ENCODE data around the gene ABHD15.

ABHD15 gene

DNA sequence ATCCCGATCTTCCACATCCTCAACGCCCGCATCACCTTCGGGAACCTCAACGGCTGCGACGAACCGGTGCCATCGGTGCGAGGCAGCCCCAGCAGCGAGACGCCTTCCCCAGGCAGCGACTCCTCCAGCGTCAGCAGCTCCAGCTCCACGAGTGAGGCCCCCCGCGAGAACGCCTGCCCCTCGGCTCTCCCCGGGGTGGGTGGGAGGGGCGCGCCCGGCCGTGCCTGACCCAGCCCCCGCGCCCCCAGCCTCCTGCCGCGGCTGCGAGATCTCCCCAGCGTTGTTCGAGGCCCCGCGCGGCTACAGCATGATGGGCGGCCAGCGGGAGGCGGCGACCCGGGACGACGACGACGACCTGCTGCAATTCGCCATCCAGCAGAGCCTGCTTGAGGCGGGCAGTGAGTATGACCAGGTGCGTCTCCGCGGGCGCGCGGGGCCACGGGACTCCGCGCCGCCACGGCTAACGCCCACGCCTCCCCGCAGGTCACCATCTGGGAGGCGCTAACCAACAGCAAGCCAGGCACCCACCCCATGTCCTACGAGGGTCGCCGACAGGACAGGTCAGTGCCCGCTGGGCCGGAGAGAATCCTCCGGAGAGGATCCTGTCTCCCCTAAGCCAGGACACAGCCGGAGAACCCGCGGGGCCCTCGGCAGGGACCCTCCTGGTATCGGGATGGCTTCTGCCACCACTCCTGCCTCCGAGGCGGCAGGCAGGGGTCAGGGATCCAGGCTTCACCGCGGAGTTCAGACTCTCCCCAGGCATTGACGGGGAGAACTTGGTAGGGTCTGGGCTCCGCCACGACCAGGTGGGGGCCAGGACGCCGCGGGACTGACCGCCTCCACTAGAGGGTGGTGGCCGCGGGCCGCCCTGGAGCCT, 45.8 kb upstream of the ABHD15 start:
- TF ChIP-seq CTCF (IDR thresholded peaks at IDR 0.05; ENCODE audit: low read depth, low read length): no peak
- DNase-seq (ENCODE audit: extremely low read depth, low read depth): no peak

DNA sequence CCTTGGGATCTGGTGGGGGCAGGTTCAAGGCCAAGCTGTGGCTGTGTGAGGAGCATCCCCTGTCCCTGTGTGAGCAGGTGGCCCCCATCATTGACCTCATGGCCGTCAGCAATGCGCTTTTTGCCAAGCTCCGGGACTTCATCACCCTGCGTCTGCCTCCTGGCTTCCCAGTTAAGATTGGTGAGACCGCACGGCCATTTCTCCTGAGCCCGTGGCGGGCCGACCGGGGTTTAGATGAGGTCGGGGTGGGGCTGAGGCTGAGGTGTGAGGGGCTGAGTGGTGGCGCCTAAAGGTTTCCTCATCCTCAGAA, 45.2 kb upstream of the ABHD15 start:
- no peak for TF ChIP-seq CTCF (IDR thresholded peaks at IDR 0.05; ENCODE audit: low read depth, low read length)
- DNase-seq (ENCODE audit: extremely low read depth, low read depth): no peak

DNA sequence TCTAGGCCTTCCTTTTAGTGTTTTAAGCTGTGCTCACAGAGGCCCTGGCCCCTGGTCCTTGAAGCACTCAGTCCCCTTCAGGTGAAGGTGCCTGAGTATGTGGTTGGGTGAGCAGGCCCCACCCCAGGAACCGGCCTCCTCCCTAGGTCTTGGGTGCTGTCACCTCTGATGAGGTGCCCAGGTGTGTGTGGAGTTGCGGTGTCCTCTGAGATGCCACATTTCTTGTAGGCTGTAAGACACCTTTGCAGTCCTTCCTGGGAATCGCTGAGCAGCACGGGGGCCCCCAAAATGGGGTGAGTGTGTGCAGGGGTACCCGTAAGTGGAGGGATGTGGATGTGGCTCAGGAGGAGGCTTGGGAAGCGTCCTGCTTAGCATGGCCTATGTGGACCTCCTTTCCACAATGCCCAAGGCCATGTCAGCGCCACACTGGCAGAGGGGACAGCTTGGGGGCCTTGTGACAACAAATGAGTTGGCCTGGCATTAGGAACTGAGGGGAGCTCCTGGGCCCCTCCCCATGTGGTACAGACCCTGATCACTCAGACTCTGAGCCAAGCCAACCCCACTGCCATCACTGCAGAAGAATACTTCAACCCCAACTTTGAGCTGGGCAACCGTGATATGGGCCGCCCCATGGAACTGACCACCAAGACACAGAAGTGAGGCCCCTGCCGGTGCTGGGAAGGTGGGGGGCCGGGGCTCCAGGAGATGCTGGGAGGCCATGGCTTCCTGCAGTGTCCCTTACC, 44.7 kb upstream of the ABHD15 start:
- no peak for DNase-seq (ENCODE audit: extremely low read depth, low read depth)
- no peak for TF ChIP-seq CTCF (IDR thresholded peaks at IDR 0.05; ENCODE audit: low read depth, low read length)

- TF ChIP-seq CTCF (IDR thresholded peaks at IDR 0.05; ENCODE audit: low read depth, low read length): no peak
- no peak for DNase-seq (ENCODE audit: extremely low read depth, low read depth)
These were observed 43.6 kb upstream of the ABHD15 start for GRCh38 chr17:29610395-29610794.

DNA sequence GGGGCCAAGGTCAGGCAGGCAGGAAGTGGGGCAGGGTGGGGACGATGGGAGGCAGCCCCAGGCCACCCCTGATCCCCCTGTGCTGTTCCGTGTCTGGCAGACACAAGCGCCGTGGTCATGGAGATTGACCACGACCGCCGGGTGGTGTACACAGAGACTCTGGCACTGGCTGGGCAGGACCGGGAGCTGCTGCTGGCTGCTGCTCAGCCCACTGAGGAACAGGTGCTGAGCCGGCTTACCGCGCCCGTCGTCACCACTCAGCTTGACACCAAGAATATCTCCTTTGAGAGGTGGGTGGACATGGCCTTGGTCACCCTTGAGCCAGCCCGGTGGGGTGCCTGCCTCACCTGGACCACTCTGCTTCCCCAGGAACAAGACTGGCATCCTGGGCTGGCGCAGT, 42.1 kb upstream of the ABHD15 start:
- TF ChIP-seq CTCF (IDR thresholded peaks at IDR 0.05; ENCODE audit: low read depth, low read length): no peak
- no peak for DNase-seq (ENCODE audit: extremely low read depth, low read depth)

- DNase-seq (ENCODE audit: extremely low read depth, low read depth): no peak
- TF ChIP-seq CTCF (IDR thresholded peaks at IDR 0.05; ENCODE audit: low read depth, low read length): no peak
These were observed 40.8 kb upstream of the ABHD15 start for GRCh38 chr17:29607557-29608195.
